K562 (cell line): Measurements from ENCODE around the gene CACNA1E. TPM values are rescaled to one million over a fixed set of nuclear protein-coding genes. Genes with fewer than 3 reads are reported as not detected.

Experiments
- ATAC-seq: fragments of 200-7000 bp; cut with Tn5 transposase; 3 replicates; pipeline ENCODE4 v1.9.1; 2020; ENCODE audit warnings: moderate library complexity
- BruUV-seq: library from RNA; stranded (reverse); fragments of 400-500 nt; replicated peaks from 2 replicates; lab custom pipeline; 2021; lab: Mats Ljungman, UMichigan
- CTCF ChIA-PET: fragments of 300-600 bp; formaldehyde crosslinking; extraction: SDS; loops from one replicate; lab custom pipeline; 2021; ENCODE audit warnings: low intra/inter-chr PET ratio; lab: Yijun Ruan, JAX
- POLR2A ChIA-PET: fragments of 300-600, 350-650 bp; sonication (Branson Sonifier 250); formaldehyde crosslinking; extraction: SDS; loops from one replicate; lab custom pipeline; 2021; ENCODE audit warnings: antibody characterized with exemption, inconsistent platforms; lab: Yijun Ruan, JAX
- DNase-seq, 4 experiments: peaks; one replicate each; pipeline versions ENCODE4 v3.0.0 to v3.0.0-alpha.2; 2011 to 2018; ENCODE audit warnings: low spot score in 3 of 4, mixed read lengths in 3 of 4; ENCODE audit errors: extremely low read depth in 1 of 4
- FAIRE-seq: peaks from 2 replicates; lab custom pipeline; 2011; peaks lifted over from hg19 to GRCh38; lab: Jason Lieb, UNC
- H2AFZ ChIP-seq: 2 replicates; pipeline ENCODE4 v1.6.0; 2011; ENCODE audit warnings: low read depth, low read length, control low read depth, inconsistent platforms
- H3K27ac ChIP-seq: fragments of 200-600 bp; 3 replicates; pipeline ENCODE4 v1.8.0; 2011; ENCODE audit warnings: low read depth, mild to moderate bottlenecking, control low read depth, inconsistent platforms, low read length, moderate library complexity, mixed read lengths; ENCODE audit errors: extremely low read depth
- H3K27me3 ChIP-seq, 2 experiments: fragments of 300-600 bp in 1 of 2; 2 replicates in 1 of 2; 3 replicates in 1 of 2; pipeline versions ENCODE4 v1.6.0 to v1.8.0; 2011; ENCODE audit warnings: inconsistent platforms in 2 of 2, low read length in 2 of 2, mild to moderate bottlenecking in 1 of 2, mixed read lengths in 1 of 2, moderate library complexity in 1 of 2; ENCODE audit not compliant: control insufficient read depth in 2 of 2, insufficient read depth in 2 of 2
- H3K36me3 ChIP-seq: fragments of 300-600 bp; 3 replicates; pipeline ENCODE4 v1.8.0; 2011; ENCODE audit warnings: mild to moderate bottlenecking, low read length, inconsistent platforms; ENCODE audit not compliant: control insufficient read depth, insufficient read depth
- H3K4me1 ChIP-seq, 2 experiments: fragments of 200-600 bp in 1 of 2; replicated peaks in 1 of 2; 2 replicates in 1 of 2; 3 replicates in 1 of 2; pipeline versions ENCODE4 v1.5.1 to v1.8.0; 2011; ENCODE audit warnings: inconsistent platforms in 2 of 2, low read length in 2 of 2, mild to moderate bottlenecking in 1 of 2, mixed read lengths in 1 of 2, moderate library complexity in 1 of 2; ENCODE audit not compliant: control insufficient read depth in 2 of 2, insufficient read depth in 2 of 2
- H3K4me2 ChIP-seq: 2 replicates; pipeline ENCODE4 v1.6.1; 2011; ENCODE audit warnings: low read length, control low read depth, inconsistent platforms, mixed read lengths; ENCODE audit not compliant: insufficient read depth
- H3K4me3 ChIP-seq: fragments of 200-600 bp; sonication (generic), shearing (Covaris generic); 2 replicates; pipeline ENCODE4 v1.5.1; 2016; ENCODE audit warnings: control low read depth, inconsistent platforms
- H3K79me2 ChIP-seq: fragments of 200-600 bp; 3 replicates; pipeline ENCODE4 v1.8.0; 2011; ENCODE audit warnings: low read length, inconsistent platforms; ENCODE audit not compliant: control insufficient read depth, insufficient read depth
- H3K9ac ChIP-seq, 2 experiments: 2 replicates each; pipeline versions ENCODE4 v1.6.0 to v1.6.1; 2011; ENCODE audit warnings: low read depth in 2 of 2, low read length in 2 of 2, control low read depth in 1 of 2, inconsistent platforms in 1 of 2, mild to moderate bottlenecking in 1 of 2, mixed read lengths in 1 of 2; ENCODE audit not compliant: insufficient read depth in 1 of 2
- H3K9me1 ChIP-seq: one replicate; pipeline ENCODE4 v1.6.0; 2011; ENCODE audit warnings: inconsistent platforms, mild to moderate bottlenecking, low read length, moderate library complexity; ENCODE audit not compliant: control insufficient read depth, insufficient read depth
- H3K9me3 ChIP-seq: replicated peaks from 2 replicates; pipeline ENCODE4 v1.5.1; 2011; ENCODE audit warnings: low read depth, low read length, inconsistent platforms; ENCODE audit not compliant: control insufficient read depth, insufficient read depth
- H4K20me1 ChIP-seq: replicated peaks from 2 replicates; pipeline ENCODE4 v1.6.1; 2011; ENCODE audit warnings: low read length, inconsistent platforms, mixed read lengths; ENCODE audit not compliant: control insufficient read depth, insufficient read depth
- ATF2 ChIP-seq: sonication (generic); formaldehyde crosslinking; IDR thresholded peaks from 2 replicates; pipeline ENCODE4 v1.8.1; 2022; ENCODE audit warnings: missing genetic modification reagents
- ERF ChIP-seq: fragments of 450-650 bp; formaldehyde crosslinking; IDR thresholded peaks from 2 replicates; pipeline ENCODE4 v1.4.0; 2020; ENCODE audit warnings: mild to moderate bottlenecking, mixed read lengths
- HMGN3 ChIP-seq: IDR thresholded peaks from 2 replicates; pipeline ENCODE4 v1.6.1; 2011; ENCODE audit warnings: borderline replicate concordance, low read depth, mild to moderate bottlenecking, mixed read lengths, low read length; ENCODE audit not compliant: insufficient read length; ENCODE audit errors: extremely low read depth
- KHSRP ChIP-seq: fragments of 450-650 bp; IDR thresholded peaks from 2 replicates; pipeline ENCODE4 v1.6.1; 2017
- PURB ChIP-seq: sonication (generic); formaldehyde crosslinking; IDR thresholded peaks from 2 replicates; pipeline ENCODE4 v1.9.0; 2021; ENCODE audit warnings: low read depth, mild to moderate bottlenecking, missing genetic modification reagents
- PYGO2 ChIP-seq: fragments of 450-650 bp; IDR thresholded peaks from 2 replicates; pipeline ENCODE4 v1.6.1; 2016; ENCODE audit warnings: mild to moderate bottlenecking, missing genetic modification characterization, moderate library complexity, missing compliant biosample characterization
- SAFB ChIP-seq: fragments of 200-400 bp; formaldehyde crosslinking; IDR thresholded peaks from 2 replicates; pipeline ENCODE4 v1.6.1; 2017; ENCODE audit warnings: low read depth, low read length, borderline replicate concordance
- SRSF7 ChIP-seq: fragments of 200-400 bp; formaldehyde crosslinking; optimal IDR thresholded peaks from 2 replicates; pipeline ENCODE3; 2017; ENCODE audit warnings: mild to moderate bottlenecking, low read depth, low read length
- ZNF280B ChIP-seq: fragments of 250-450 bp; sonication (Bioruptor Pico); IDR thresholded peaks from 2 replicates; pipeline ENCODE4 v1.5.1; 2021; ENCODE audit warnings: mild to moderate bottlenecking
- WGBS: fragments of 100-300 bp; shearing (Covaris generic); methylation state at CpG from one replicate; pipeline ENCODE4 v1.1.6; 2016; ENCODE audit warnings: low coverage, mixed read lengths; ENCODE audit not compliant: insufficient coverage; ENCODE audit errors: missing lambda C conversion rate; 5-methylcytosine and 5-hydroxymethylcytosine counted together
- in situ Hi-C: fragments of 300-500 bp; cut with MboI; formaldehyde crosslinking; loops from 4 replicates; pipeline ENCODE4 v1.15.0; 2018; ENCODE audit warnings: inconsistent platforms, mixed read lengths
- intact Hi-C: fragments of 100-400 bp; cut with micrococcal nuclease; formaldehyde crosslinking; loops from 2 replicates; pipeline ENCODE4 v1.14.2; 2022
- polyA plus RNA-seq, 8 experiments: library from polyadenylated mRNA; depleted of rRNA in 4 of 8; stranded (reverse) in 5 of 8; unstranded in 3 of 8; fragments of >200 nt; fragmentation: Nextera tagmentation in 2 of 8; fragmentation: Illumina TruSeq in 1 of 8; extraction: Ambion mirVana in 2 of 8; extraction: Trizol in 1 of 8; gene quantifications; 2 replicates each; pipeline versions ENCODE4 v1.2.1 to v1.2.3, GENCODE V29; 2011 to 2014; ENCODE audit warnings: inconsistent platforms in 1 of 8, missing spikeins in 1 of 8
- total RNA-seq, 7 experiments: library from RNA; depleted of rRNA in 6 of 7; stranded (reverse); fragments of >200 nt in 6 of 7; fragmentation: Illumina TruSeq in 2 of 7; extraction: Trizol in 2 of 7; gene quantifications; 2 replicates each; pipeline versions ENCODE4 v1.2.1 to v1.2.3, GENCODE V29; 2011 to 2021; ENCODE audit warnings: low replicate concordance in 1 of 7
- TF ChIP-seq, protein P1 (sequence below): sonication (generic); formaldehyde crosslinking; IDR thresholded peaks from 2 replicates; pipeline ENCODE4 v1.8.0; 2022; ENCODE audit warnings: mild to moderate bottlenecking, missing genetic modification reagents, borderline replicate concordance
- TF ChIP-seq, protein P2 (sequence below): fragments of 250-450 bp; sonication (Bioruptor Pico); IDR thresholded peaks from 2 replicates; pipeline ENCODE4 v1.8.0; 2021; ENCODE audit warnings: moderate library complexity, mild to moderate bottlenecking, inconsistent platforms

The CACNA1E gene
- total and polyA plus RNA-seq, 9 of the 15 experiments (the other 6 are each of a cell fraction or from before 2014, with no cell fraction given): under 0.01 to 0.04 TPM; not detected in 7

DNA sequence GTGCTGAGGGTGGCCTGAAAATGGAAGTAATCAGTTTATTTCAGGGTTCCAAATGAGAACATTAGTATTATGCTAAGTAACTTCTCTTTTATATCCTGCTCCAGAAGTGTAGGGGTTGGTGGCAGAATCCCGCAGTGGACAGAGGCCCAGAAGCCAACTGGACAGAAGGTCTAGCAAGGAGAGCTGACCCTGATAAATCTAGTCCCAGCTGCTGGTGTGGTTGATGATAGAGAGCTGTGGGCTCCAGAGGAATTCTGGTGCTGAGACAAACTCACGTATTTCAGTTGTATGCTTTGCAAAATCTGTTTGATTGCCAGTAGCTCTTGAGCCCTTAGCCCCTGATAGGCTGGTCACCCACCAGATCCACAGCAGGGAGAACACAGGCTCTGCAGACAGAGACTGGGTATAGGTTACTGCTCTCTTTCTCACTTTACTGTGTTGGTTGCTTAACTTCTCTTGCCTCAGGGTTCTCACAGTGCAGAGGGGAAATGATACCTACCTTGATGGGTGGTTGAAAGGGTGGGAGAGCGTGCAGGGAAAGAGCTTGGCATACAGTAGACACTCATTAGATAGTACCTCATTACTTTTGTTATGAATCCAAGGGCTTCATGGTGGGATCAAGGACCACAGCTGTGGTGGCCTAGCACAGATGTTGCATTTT, 29.6 kb upstream of the CACNA1E start:
- TF ChIP-seq HMGN3: no peak
- no peak for TF ChIP-seq ERF (CRISPR knock-in tag)
- TF ChIP-seq, protein P1, sequence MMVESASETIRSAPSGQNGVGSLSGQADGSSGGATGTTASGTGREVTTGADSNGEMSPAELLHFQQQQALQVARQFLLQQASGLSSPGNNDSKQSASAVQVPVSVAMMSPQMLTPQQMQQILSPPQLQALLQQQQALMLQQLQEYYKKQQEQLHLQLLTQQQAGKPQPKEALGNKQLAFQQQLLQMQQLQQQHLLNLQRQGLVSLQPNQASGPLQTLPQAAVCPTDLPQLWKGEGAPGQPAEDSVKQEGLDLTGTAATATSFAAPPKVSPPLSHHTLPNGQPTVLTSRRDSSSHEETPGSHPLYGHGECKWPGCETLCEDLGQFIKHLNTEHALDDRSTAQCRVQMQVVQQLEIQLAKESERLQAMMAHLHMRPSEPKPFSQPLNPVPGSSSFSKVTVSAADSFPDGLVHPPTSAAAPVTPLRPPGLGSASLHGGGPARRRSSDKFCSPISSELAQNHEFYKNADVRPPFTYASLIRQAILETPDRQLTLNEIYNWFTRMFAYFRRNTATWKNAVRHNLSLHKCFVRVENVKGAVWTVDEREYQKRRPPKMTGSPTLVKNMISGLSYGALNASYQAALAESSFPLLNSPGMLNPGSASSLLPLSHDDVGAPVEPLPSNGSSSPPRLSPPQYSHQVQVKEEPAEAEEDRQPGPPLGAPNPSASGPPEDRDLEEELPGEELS: no peak
- no peak for TF ChIP-seq PURB
- no peak for TF ChIP-seq ATF2 (CRISPR knock-in tag)
- no peak for TF ChIP-seq SAFB
- TF ChIP-seq, protein P2, sequence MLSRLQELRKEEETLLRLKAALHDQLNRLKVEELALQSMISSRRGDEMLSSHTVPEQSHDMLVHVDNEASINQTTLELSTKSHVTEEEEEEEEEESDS (CRISPR knock-in tag): no peak
- no peak for TF ChIP-seq SRSF7
- no peak for TF ChIP-seq ZNF280B (CRISPR knock-in tag)
- no peak for TF ChIP-seq PYGO2
- no peak for TF ChIP-seq KHSRP
- BruUV-seq: no TSS peak
- H3K27ac ChIP-seq: no peak overlapping the region
- no peaks in the 10 kb centered on the region for H4K20me1 ChIP-seq
- FAIRE-seq: no peak
- in situ Hi-C loops: no loop called here
- DNase-seq: no peak
- no peak overlapping the region for H3K4me3 ChIP-seq
- H3K4me2 ChIP-seq: no peak overlapping the region
- no peak overlapping the region for H3K9ac ChIP-seq
- H3K36me3 ChIP-seq: no peaks in the 10 kb centered on the region
- no peak overlapping the region for H2AFZ ChIP-seq
- WGBS: 2% methylated on average over 3 of the region's 3 CpGs
- H3K9me1 ChIP-seq: no peaks in the 10 kb centered on the region
- ATAC-seq: no peak
- intact Hi-C loops: no loop called here
- H3K27me3 ChIP-seq: peaks cover 0 to 11% of the 10 kb centered on the region in 2 experiments; a peak in 1 of 5 replicates
- ChIA-PET POLR2A (no interaction called here), CTCF (no interaction called here)
- no peaks in the 10 kb centered on the region for H3K79me2 ChIP-seq
- no peaks in the 10 kb centered on the region for H3K9me3 ChIP-seq
- no peaks in the 10 kb centered on the region for H3K4me1 ChIP-seq
